HG03066 (cell line): ENCODE data around the gene MT1X.
A peak's percentile ranks its signal among the peaks of the same experiment; 100 is the strongest.
"Not testable (repeated sequence)": the region's sequence is repeated elsewhere in the genome, so short reads cannot be mapped to it uniquely, and the experiment has no call there.

ENCODE experiments used
- ATAC-seq: cut with Tn5 transposase; IDR thresholded peaks from one replicate; pipeline ENCODE4 v1.9.1; 2021; ENCODE audit warnings: low read depth; ENCODE audit not compliant: unreplicated experiment

The MT1X gene

GRCh38 chr16:56708525-56709442 is 26.5 kb downstream of the MT1X start:
- no peak for ATAC-seq

- no peak for ATAC-seq
These were observed 27.3 kb downstream of the MT1X start for GRCh38 chr16:56709443-56710040.

GRCh38 chr16:56710181-56710737 is 28.0 kb downstream of the MT1X start:
- no peak for ATAC-seq

GRCh38 chr16:56711862-56712261 is 29.6 kb downstream of the MT1X start:
- no peak for ATAC-seq

GRCh38 chr16:56713794-56714193 is 31.5 kb downstream of the MT1X start:
- no peak for ATAC-seq

- ATAC-seq: no peak
These were observed 32.9 kb downstream of the MT1X start for GRCh38 chr16:56715126-56715525.

- ATAC-seq: no peak
These were observed 34.5 kb downstream of the MT1X start for GRCh38 chr16:56716761-56717160.

GRCh38 chr16:56717532-56717931 is 35.3 kb downstream of the MT1X start:
- not testable (repeated sequence) for ATAC-seq

GRCh38 chr16:56722200-56722842 is 40.1 kb downstream of the MT1X start:
- no peak for ATAC-seq

- ATAC-seq: no peak
These were observed 41.9 kb downstream of the MT1X start for GRCh38 chr16:56724191-56724590.

GRCh38 chr16:56726283-56726682 is 44.0 kb downstream of the MT1X start:
- no peak for ATAC-seq

- ATAC-seq: no peak
These were observed 44.7 kb downstream of the MT1X start for GRCh38 chr16:56726926-56727325.

- no peak for ATAC-seq
These were observed 45.8 kb downstream of the MT1X start for GRCh38 chr16:56728027-56728426.

- ATAC-seq: no peak
These were observed 46.9 kb downstream of the MT1X start for GRCh38 chr16:56728980-56729734.

- peak; percentile 81 for ATAC-seq
These were observed 47.7 kb downstream of the MT1X start, which contains the start of gene NUP93 for GRCh38 chr16:56729735-56730662. TSS of gene NUP93 (plus strand) at chr16:56730129. CDS start at chr16:56748248, 18,119 bp downstream.

- peak; percentile 43 for ATAC-seq
These were observed 50.1 kb downstream of the MT1X start for GRCh38 chr16:56732366-56732765.

- ATAC-seq: no peak
These were observed 50.6 kb downstream of the MT1X start for GRCh38 chr16:56732832-56733231.
